GM12892 (cell line): Measurements from ENCODE around the gene ZNF57.

ENCODE experiments used
- POLR2A ChIP-seq: IDR thresholded peaks from 2 replicates; pipeline ENCODE4 v1.6.1; 2011; ENCODE audit warnings: low read depth, low read length, control low read depth
- TAF1 ChIP-seq: IDR thresholded peaks from 2 replicates; pipeline ENCODE4 v1.6.1; 2011; ENCODE audit warnings: low read depth, mild to moderate bottlenecking, control low read depth, low read length, borderline replicate concordance

GRCh38 chr19:2858864-2859263 is 41.9 kb upstream of the ZNF57 start:
- TF ChIP-seq POLR2A (no peak), TAF1 (no peak)
